Cortex of kidney (tissue), 1 donor: Measurements from ENCODE around the gene LARP4B.

Experiments
- DNase-seq: peaks from one replicate; lab custom pipeline; 2025; lab: John Stamatoyannopoulos, UW

Gene LARP4B

GRCh38 chr10:767794-768193, 163.7 kb downstream of the LARP4B start:
- no peak for DNase-seq

- DNase-seq: no peak
Measured at GRCh38 chr10:767211-767610, 164.3 kb downstream of the LARP4B start.

GRCh38 chr10:761376-761775, 170.1 kb downstream of the LARP4B start:
- no peak for DNase-seq

DNA sequence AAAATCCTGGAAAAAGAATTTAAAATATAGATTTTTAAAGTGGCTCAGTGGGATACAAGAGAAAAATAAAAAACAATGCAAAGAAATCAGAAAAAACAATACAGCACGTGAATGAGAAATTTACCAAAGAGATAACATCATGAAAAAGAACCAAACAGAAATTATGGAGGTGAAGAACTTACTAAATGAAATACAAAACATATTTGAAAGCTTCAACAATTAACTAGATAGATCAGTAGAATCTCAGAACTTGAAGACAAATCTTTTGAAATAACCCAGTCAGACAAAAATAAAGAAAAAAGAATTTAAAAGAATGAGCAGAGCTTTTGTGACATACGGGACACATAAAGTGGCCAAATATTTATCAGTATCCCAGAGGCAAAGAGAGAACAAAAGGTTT, 170.9 kb downstream of the LARP4B start:
- no peak for DNase-seq

- no peak for DNase-seq
Measured at GRCh38 chr10:759898-760477, 171.5 kb downstream of the LARP4B start.
